Hepatocyte (in vitro differentiated cells): Measurements from ENCODE around the gene PEX1.

Experiments used
- CTCF ChIP-seq: fragments of 200-600 bp; sonication (generic); IDR thresholded peaks from 2 replicates; pipeline ENCODE4 v1.5.1; 2016; ENCODE audit warnings: antibody characterized with exemption, mild to moderate bottlenecking; ENCODE audit not compliant: poor library complexity
- EZH2 ChIP-seq: fragments of 200-600 bp; sonication (generic); IDR thresholded peaks from 2 replicates; pipeline ENCODE4 v1.6.1; 2016; ENCODE audit warnings: antibody characterized with exemption, mild to moderate bottlenecking, borderline replicate concordance

- TF ChIP-seq CTCF (no peak), EZH2 (no peak)
These were observed 42.3 kb downstream of the PEX1 start for GRCh38 chr7:92485974-92486373.
